Left renal cortex interstitium (tissue), 4 donors: Measurements from ENCODE around the gene TBC1D2B. TPM values are rescaled to one million over a fixed set of nuclear protein-coding genes. Genes with fewer than 3 reads are reported as not detected.
"Not testable (repeated sequence)": the region's sequence is repeated elsewhere in the genome, so short reads cannot be mapped to it uniquely, and the experiment has no call there.

ENCODE experiments used
- DNase-seq, 4 donors: peaks; one replicate each; pipeline ENCODE4 v3.0.0-alpha.2; 2013; ENCODE audit warnings: low read depth in 4 of 4, low spot score in 2 of 4, missing footprints in 1 of 4
- polyA plus RNA-seq, 4 donors: library from polyadenylated mRNA; unstranded; fragments of 120-200 nt; gene quantifications; one replicate each; pipeline ENCODE4 v1.2.1, GENCODE V29; 2013; ENCODE audit not compliant: insufficient read length in 4 of 4

Gene TBC1D2B
- polyA plus RNA-seq, 4 donors: 29.7 to 32.1 (median 31.4) TPM

DNA sequence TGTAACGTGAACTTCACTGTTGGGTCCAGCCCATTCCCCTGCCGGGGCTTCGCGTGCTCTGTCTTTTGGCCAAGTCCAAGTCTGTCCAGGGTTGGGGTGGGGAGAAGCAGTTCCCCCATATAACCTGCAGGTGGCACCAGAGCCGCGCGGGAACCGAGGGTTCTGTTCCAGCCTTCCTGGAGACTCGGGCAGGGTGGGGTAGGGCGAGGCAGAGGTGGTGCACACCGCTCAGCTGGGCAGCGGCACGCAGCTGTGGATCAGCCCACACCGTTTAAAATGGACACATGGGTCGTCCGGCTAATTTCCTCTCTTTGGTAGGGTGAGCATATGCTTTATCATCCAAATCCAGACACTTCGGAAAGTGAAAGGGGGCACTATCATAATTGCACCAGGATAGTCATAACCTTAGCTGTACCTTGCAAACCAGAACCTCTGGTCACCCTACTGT is 118.1 kb downstream of the TBC1D2B start:
- DNase-seq: peak in 3 of 4 donors; percentile 45 to 69 (median 56)

DNA sequence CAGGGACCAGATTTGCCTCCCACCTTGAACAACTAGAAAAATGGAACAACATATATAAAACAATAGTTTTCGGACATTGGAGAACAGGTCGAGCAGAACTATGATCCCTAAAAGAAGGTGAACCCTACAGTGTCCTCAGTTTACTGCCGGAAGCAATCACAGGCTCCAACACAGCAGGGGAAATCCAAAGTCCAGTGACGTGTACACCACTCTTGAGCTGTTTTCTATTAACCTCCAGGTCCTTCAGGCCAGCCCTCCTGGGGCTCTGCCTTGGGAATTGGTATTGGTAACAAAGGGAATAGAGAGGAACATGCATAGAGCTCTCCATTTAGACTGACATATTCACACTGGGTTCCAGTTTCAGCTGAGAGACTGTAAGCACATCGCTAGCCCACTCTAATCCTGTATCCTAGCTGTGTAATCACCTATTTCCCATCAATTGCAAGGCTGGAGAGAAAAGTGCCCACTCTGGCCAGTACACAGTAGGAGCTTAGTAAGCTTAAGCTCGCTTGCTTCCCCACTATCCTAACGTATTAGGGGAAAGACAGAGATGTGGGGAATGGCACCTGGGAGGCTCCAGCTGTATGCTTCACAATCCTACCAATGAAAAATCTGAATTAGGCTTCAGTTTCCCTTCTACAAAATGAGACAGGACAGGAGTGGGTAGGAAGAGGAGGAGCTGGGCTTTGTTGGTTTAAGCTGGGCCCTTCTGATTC is 118.6 kb downstream of the TBC1D2B start:
- not testable (repeated sequence) for DNase-seq

DNA sequence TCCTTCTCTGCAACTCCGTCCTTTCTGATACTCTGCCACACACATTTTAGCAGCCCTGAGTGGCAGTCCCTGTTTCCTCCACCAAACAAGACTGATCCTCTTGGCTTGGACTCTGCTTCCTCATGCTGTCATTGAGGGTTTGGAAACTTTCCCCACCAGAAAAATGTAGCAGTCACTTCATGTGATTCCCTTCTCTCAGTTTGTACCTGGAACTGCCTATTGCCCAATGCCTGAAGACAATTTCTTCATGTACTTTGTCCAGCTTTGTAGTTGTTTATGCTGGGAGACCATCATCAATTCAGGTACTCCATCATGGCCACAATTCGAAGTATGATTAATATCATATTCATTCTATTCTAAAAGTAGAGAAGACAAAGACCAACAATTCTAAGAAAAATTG is 119.5 kb downstream of the TBC1D2B start:
- not testable (repeated sequence) for DNase-seq

DNA sequence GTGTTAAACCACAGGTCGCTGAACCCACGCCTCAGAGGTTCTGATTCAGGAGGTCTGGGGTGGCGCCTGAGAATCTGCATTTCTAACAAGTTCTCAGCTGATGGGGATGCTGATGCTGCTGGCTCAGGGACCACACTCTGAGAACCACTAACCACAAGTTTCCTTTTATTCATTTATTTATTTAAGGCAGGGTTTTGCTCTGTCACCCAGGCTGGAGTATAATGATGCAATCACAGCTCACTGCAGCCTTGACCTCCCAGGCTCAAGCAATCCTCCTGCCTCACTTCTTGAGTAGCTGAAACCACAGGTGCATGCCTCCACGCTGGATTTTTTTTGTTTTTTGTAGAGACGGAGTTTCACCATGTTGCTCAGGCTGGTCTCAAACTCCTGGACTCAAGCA is 123.6 kb downstream of the TBC1D2B start:
- not testable (repeated sequence) for DNase-seq

DNA sequence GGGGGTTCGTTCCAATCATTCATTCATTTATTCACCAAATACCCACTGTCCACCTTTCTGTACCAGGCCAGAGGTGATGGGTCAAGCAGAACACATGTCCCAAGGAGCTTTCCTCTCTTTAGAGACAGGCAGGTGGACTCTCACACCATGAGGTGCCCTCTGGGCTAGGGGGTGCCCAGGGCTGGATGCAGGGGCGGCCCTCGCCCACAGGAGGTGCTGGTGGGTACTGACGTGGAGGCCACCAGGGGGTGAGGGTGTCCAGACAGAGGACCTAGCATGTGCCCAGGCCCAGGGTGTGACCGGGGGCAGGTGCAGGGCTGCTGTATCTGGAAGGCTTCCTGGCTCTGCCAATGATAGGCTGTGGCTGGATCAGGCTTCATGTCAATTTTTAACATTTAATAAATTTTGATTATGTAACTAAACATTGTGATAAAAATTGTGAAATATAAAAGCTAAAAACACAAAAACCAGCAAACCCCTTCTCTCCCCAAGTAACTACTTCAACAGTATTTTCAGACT is 124.5 kb downstream of the TBC1D2B start:
- DNase-seq: not testable (repeated sequence)

DNA sequence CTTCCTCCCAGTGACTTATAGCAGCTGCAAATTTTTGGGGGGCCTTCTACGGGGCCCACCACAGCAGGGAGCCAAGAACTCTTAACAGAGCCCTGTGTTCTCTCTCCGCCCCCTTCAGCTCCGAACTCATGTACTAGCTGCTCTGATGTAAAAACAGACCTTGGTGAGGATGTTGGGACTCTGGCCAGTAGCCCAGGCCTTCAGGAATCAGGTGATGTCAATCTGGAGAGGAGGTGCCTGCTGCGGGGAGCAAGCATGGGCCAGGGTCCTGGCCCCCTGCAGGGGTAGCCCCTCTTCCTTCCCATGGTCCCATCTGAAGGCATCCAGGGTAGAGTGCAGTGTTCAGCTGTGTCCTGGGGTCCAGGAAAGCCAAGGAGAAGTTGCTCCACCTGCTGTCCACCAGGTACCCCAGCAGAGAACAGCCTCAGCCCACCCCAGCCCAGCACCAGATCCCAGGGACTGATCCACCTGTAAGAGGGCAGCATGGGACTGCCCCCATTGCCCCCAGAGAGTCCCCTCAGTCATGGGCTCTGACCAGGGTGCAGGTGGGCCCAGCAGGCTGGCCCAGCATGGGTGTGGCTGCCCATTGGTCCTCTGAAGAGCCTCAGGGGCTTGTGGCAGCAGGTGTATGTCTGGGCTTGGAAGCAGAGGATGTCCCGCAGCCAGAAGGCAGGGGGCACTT is 126.3 kb downstream of the TBC1D2B start:
- DNase-seq: not testable (repeated sequence)

DNA sequence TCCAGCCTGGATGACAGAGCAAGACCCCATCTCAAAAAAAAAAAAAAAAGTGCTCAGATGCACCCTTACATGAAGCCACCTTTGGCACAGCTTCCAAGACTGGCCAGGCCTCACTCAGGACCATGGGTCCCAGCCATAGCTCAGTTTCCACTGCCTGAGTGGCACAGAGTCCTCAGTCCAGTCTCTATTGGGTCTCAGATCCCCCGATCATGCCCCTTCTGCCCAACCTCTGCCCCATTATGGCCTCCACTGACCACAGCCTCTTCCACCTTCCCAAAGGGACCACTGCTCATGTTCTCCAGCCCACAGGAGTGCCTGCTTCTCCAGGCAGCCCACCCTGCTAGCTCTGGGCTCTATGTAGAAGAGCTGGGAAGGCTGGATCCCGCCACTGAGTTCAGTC is 127.0 kb downstream of the TBC1D2B start:
- not testable (repeated sequence) for DNase-seq

DNA sequence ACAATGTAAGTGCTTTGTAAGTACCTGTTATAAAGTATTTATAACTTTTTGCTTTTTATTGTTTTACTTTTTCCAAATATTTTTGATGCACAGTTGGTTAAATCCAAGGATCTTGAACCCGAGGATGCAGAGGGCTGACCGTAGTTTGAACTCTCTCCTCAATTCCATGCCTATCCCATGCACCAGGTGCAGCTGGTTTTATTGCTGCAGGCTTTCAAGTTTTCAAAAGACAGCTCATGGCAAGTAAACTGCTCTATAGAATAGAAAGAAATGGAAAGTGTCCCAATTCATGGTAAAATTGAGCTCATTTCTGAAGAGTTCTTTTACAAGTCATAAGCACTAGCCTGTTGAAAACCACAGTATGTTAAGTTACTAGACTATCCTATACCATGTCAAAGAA is 131.9 kb downstream of the TBC1D2B start:
- DNase-seq: no peak

Other genes with a start within 250 kb of the TBC1D2B start
- under 1 TPM; 0.48 to 0.95 (median 0.72) TPM for gene SH2D7, start 14.8 kb upstream of the TBC1D2B start, polyA plus RNA-seq
- 10 to 100 TPM; 29.6 to 34.2 (median 31.5) TPM for gene CIB2, start 53.7 kb upstream of the TBC1D2B start, polyA plus RNA-seq
- 10 to 100 TPM; 49.9 to 59.3 (median 55.2) TPM for gene IDH3A, start 71.7 kb upstream of the TBC1D2B start, polyA plus RNA-seq
- 1 to 10 TPM in 3 of 4 donors, under 1 TPM in 1; 0.44 to 1.6 (median 1.3) TPM for gene ACSBG1, start 156.9 kb upstream of the TBC1D2B start, polyA plus RNA-seq
- gene DNAJA4, start 186.9 kb upstream of the TBC1D2B start, polyA plus RNA-seq: 10 to 100 TPM; 18.6 to 34.8 (median 26.6) TPM
- 100 to 1,000 TPM in 3 of 4 donors, 10 to 100 TPM in 1; 95.1 to 123 (median 111) TPM for gene SKIC8, start 221.9 kb upstream of the TBC1D2B start, polyA plus RNA-seq